BE2C (cell line): ENCODE data around the gene TSHR.

Experiments used
- DNase-seq: peaks from one replicate; pipeline ENCODE4 v3.0.0-alpha.2; 2020
- H3K27me3 ChIP-seq: fragments of 250-450 bp; sonication (Bioruptor Pico); 2 replicates; pipeline ENCODE4 v1.5.1; 2020; ENCODE audit warnings: mild to moderate bottlenecking
- H3K36me3 ChIP-seq: fragments of 250-450 bp; sonication (Bioruptor Pico); 2 replicates; pipeline ENCODE4 v1.5.1; 2020; ENCODE audit warnings: mild to moderate bottlenecking
- H3K4me1 ChIP-seq: fragments of 250-450 bp; sonication (Bioruptor Pico); 2 replicates; pipeline ENCODE4 v1.5.1; 2020
- H3K4me3 ChIP-seq: 2 replicates; pipeline ENCODE4 v1.5.1; 2011; ENCODE audit warnings: low read depth, low read length
- H3K9me3 ChIP-seq: fragments of 250-450 bp; sonication (Bioruptor Pico); 2 replicates; pipeline ENCODE4 v1.5.1; 2020
- TF ChIP-seq, protein P1 (sequence below): IDR thresholded peaks from 2 replicates; pipeline ENCODE4 v1.5.1; 2012; ENCODE audit warnings: mild to moderate bottlenecking, low read depth, low read length

The TSHR gene

DNA sequence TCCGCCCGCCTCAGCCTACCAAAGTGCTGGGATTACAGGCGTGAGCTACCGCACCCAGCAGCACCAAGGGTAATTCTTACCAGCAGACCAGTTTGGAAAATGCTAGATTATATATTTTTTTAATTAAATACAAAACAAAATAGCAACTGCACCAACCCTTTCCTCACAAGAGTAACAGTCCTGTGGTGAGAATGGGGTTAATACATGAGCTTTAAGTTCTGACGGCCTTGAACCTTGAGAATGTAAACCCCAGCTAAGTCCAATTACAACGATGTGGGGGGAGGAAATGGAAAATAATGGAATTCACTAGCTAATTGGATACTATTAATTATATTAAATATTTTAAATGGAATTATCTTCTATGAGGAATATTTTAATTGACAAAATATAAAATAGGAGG, 183.0 kb downstream of the TSHR start:
- peaks cover 9% of the 10 kb centered on the region for H3K4me1 ChIP-seq
- TF ChIP-seq, protein P1, sequence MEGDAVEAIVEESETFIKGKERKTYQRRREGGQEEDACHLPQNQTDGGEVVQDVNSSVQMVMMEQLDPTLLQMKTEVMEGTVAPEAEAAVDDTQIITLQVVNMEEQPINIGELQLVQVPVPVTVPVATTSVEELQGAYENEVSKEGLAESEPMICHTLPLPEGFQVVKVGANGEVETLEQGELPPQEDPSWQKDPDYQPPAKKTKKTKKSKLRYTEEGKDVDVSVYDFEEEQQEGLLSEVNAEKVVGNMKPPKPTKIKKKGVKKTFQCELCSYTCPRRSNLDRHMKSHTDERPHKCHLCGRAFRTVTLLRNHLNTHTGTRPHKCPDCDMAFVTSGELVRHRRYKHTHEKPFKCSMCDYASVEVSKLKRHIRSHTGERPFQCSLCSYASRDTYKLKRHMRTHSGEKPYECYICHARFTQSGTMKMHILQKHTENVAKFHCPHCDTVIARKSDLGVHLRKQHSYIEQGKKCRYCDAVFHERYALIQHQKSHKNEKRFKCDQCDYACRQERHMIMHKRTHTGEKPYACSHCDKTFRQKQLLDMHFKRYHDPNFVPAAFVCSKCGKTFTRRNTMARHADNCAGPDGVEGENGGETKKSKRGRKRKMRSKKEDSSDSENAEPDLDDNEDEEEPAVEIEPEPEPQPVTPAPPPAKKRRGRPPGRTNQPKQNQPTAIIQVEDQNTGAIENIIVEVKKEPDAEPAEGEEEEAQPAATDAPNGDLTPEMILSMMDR, result no peak
- H3K9me3 ChIP-seq, result no peaks in the 10 kb centered on the region
- H3K36me3 ChIP-seq, result no peaks in the 10 kb centered on the region
- H3K27me3 ChIP-seq, result no peaks in the 10 kb centered on the region
- H3K4me3 ChIP-seq, result no peak overlapping the region
- DNase-seq, result no peak

- no peak for DNase-seq
- Histone ChIP-seq H3K4me3 (no peak overlapping the region), H3K4me1 (peaks cover 15% of the 10 kb centered on the region), H3K9me3 (no peaks in the 10 kb centered on the region), H3K27me3 (no peaks in the 10 kb centered on the region), H3K36me3 (no peaks in the 10 kb centered on the region)
- TF ChIP-seq, protein P1, result no peak
Measured at GRCh38 chr14:81141426-81141825, 186.0 kb downstream of the TSHR start.

DNA sequence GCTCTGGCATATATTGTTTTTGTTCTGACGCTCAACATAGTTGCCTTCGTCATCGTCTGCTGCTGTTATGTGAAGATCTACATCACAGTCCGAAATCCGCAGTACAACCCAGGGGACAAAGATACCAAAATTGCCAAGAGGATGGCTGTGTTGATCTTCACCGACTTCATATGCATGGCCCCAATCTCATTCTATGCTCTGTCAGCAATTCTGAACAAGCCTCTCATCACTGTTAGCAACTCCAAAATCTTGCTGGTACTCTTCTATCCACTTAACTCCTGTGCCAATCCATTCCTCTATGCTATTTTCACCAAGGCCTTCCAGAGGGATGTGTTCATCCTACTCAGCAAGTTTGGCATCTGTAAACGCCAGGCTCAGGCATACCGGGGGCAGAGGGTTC, 188.4 kb downstream of the TSHR start:
- no peaks in the 10 kb centered on the region for H3K36me3 ChIP-seq
- H3K9me3 ChIP-seq, result no peaks in the 10 kb centered on the region
- no peak overlapping the region for H3K4me3 ChIP-seq
- DNase-seq, result no peak
- TF ChIP-seq, protein P1, result no peak
- H3K4me1 ChIP-seq, result peaks cover 11% of the 10 kb centered on the region
- no peaks in the 10 kb centered on the region for H3K27me3 ChIP-seq

GRCh38 chr14:81144824-81145603, 189.6 kb downstream of the TSHR start:
- no peak for DNase-seq
- TF ChIP-seq, protein P1, result no peak
- no peak overlapping the region for H3K4me3 ChIP-seq
- no peaks in the 10 kb centered on the region for H3K27me3 ChIP-seq
- peaks cover 6% of the 10 kb centered on the region; the same call in 1 of the 2 replicates for H3K4me1 ChIP-seq
- H3K9me3 ChIP-seq, result no peaks in the 10 kb centered on the region
- no peaks in the 10 kb centered on the region for H3K36me3 ChIP-seq

- H3K4me3 ChIP-seq, result no peak overlapping the region
- H3K4me1 ChIP-seq, result peaks cover 6% of the 10 kb centered on the region; the same call in 1 of the 2 replicates
- DNase-seq, result no peak
Measured at GRCh38 chr14:81147140-81147897, 191.9 kb downstream of the TSHR start.

More at GRCh38 chr14:81147140-81147897, 191.9 kb downstream of the TSHR start:
- TF ChIP-seq, protein P1, result no peak
- no peaks in the 10 kb centered on the region for H3K9me3 ChIP-seq
- H3K36me3 ChIP-seq, result no peaks in the 10 kb centered on the region
- H3K27me3 ChIP-seq, result no peaks in the 10 kb centered on the region
